ENCODE data around the gene RAC3.

RAC3 gene

DNA sequence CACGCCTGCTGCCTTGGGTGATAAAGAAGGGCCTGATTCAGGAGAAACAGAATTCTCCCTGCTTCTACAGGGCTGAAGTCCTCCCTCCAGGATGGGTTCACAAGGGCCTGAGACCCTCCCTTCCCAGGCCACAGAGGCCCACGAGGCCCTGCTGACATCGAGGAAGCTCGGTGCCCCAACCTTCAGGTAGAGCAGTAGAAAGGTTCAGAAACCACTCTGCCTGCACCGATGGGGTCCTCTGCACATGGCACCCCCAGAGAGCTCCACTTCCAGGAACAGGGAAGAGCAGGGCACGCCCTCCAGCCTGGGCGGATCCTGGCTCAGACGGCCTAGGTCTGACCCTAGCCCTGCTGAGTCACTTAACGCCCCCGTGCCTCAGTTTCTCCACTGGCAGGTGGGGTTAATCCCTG is 9.6 kb upstream of the RAC3 start:
- DNase-seq (ENCODE audit: insufficient read length, low spot score) (no peak), FAIRE-seq (no peak)
- TF ChIP-seq, protein P1, sequence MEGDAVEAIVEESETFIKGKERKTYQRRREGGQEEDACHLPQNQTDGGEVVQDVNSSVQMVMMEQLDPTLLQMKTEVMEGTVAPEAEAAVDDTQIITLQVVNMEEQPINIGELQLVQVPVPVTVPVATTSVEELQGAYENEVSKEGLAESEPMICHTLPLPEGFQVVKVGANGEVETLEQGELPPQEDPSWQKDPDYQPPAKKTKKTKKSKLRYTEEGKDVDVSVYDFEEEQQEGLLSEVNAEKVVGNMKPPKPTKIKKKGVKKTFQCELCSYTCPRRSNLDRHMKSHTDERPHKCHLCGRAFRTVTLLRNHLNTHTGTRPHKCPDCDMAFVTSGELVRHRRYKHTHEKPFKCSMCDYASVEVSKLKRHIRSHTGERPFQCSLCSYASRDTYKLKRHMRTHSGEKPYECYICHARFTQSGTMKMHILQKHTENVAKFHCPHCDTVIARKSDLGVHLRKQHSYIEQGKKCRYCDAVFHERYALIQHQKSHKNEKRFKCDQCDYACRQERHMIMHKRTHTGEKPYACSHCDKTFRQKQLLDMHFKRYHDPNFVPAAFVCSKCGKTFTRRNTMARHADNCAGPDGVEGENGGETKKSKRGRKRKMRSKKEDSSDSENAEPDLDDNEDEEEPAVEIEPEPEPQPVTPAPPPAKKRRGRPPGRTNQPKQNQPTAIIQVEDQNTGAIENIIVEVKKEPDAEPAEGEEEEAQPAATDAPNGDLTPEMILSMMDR (IDR thresholded peaks at IDR 0.05; ENCODE audit: insufficient read depth, missing control alignments): no peak

GRCh38 chr17:82022310-82022980 is 9.0 kb upstream of the RAC3 start, which contains the start of gene CENPX:
TSS of gene CENPX (minus strand) at chr17:82022878. CDS start at chr17:82022861, 17 bp downstream.
- TF ChIP-seq, protein P1 (IDR thresholded peaks at IDR 0.05; ENCODE audit: insufficient read depth, missing control alignments): no peak
- FAIRE-seq (no peak), DNase-seq (ENCODE audit: insufficient read length, low spot score) (no peak)

DNA sequence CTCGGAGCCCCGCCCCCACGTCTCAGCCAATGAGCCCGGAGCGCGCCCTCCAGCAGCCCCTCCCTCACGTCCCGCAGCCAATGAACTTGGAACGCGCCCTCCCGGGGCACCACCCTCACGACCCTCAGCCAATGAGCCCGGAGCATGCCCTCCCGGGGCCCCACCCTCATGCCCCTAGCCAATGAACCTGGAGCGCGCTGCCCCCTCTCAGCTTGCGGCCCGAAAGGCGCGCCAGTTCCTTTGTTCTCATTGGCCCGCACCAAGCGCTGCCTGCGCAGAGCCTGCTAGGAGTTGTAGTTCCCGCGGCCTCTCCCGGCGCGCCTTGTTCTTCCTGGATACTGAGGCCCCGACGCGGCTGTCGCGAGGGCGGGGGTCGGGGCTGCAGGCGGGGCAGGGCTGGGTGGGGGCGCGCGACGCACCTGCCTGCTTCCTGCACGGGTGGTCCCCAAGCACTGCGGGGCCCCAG is 8.5 kb upstream of the RAC3 start, which contains the start of gene LRRC45:
Gene LRRC45 (plus strand): TSS at position 325 of the 466 bp plus-strand sequence. CDS start 339 bp downstream, outside the sequence.
- DNase-seq (ENCODE audit: insufficient read length, low spot score) (peak; percentile 96), FAIRE-seq (no peak)
- TF ChIP-seq, protein P1 (IDR thresholded peaks at IDR 0.05; ENCODE audit: insufficient read depth, missing control alignments): no peak

DNA sequence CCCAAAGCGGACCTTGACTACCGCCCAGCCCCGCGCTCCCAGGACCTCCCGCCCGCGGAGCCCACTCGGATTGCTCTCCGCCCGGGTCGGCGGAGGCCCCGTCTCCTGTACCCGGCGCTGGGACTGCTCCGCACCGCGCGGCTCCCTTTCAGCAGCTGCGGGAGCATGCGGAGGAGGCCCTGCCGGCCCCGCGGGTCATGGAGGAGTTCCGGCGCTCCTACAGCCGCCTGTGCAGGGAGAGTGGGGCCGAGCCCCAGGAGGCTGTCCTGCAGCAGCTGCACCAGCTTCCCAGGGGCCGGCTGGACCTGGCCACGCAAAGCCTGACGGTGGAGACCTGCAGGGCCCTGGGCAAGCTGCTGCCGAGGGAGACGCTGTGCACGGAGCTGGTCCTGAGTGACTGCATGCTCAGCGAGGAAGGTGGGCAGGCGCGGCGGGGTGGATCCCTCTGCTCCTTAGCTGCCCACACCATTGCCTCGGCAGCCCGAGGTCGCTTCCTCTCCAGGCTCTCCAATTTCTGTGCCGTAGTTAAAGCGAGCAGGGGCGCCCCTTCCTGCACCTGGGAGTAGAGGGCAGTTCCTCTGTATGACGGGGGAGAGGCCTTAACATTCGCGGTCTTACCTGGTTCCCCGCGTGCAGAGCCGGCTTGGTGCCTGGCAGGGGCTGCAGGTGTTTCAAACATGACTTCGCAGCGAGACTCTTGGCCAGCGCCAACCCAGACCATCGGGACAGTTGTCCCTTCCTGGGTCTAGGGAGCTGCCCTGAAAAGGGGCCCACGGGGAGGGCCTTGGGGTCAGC is 7.8 kb upstream of the RAC3 start:
- FAIRE-seq: no peak
- DNase-seq (ENCODE audit: insufficient read length, low spot score): no peak
- TF ChIP-seq, protein P1 (IDR thresholded peaks at IDR 0.05; ENCODE audit: insufficient read depth, missing control alignments): no peak

DNA sequence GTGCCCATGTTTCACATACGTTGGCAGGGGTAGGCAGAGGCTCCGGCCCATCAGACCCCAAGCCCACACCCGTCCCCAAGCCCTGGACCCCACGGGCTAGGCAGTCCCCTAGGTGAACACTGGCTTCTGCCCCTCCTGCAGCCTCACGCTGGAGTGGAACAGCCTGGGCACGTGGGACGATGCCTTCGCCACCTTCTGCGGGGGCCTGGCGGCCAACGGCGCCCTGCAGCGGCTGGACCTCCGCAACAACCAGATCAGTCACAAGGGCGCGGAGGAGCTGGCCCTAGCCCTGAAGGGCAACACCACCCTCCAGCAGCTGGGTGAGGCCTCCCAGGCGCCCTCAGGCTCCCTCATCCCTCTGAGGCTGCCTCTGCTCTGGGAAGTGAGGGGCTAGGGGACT is 6.6 kb upstream of the RAC3 start:
- TF ChIP-seq, protein P1 (IDR thresholded peaks at IDR 0.05; ENCODE audit: insufficient read depth, missing control alignments): no peak
- FAIRE-seq (no peak), DNase-seq (ENCODE audit: insufficient read length, low spot score) (no peak)

GRCh38 chr17:82025401-82026107 is 5.9 kb upstream of the RAC3 start:
- TF ChIP-seq, protein P1 (IDR thresholded peaks at IDR 0.05; ENCODE audit: insufficient read depth, missing control alignments): no peak
- DNase-seq (ENCODE audit: insufficient read length, low spot score): no peak
- no peak for FAIRE-seq

Data from D721Med (cell line).